Lung (tissue), 12 donors: ENCODE measurements around the gene TSC1. TPM values are rescaled to one million over a fixed set of nuclear protein-coding genes. Genes with fewer than 3 reads are reported as not detected.

Experiments used
- ATAC-seq: fragments of 200-7000 bp; cut with Tn5 transposase; one replicate; pipeline ENCODE4 v1.9.1; 2020; ENCODE audit warnings: moderate number of reproducible peaks; ENCODE audit not compliant: insufficient read depth, low FRiP score
- DNase-seq, 3 donors: peaks; one replicate each; pipeline ENCODE4 v3.0.0-alpha.2; 2013 to 2017
- H3K27ac ChIP-seq, 2 donors: one replicate each; pipeline ENCODE4 v1.5.1; 2013; ENCODE audit warnings: mild to moderate bottlenecking in 2 of 2, moderate library complexity in 2 of 2, control low read depth in 1 of 2, inconsistent platforms in 1 of 2, low read depth in 1 of 2, low read length in 1 of 2
- H3K27me3 ChIP-seq, 3 donors: one replicate each; pipeline ENCODE4 v1.5.1; 2013; ENCODE audit warnings: low read length in 2 of 3; ENCODE audit not compliant: control insufficient read depth in 3 of 3, insufficient read depth in 3 of 3
- H3K36me3 ChIP-seq, 4 donors: one replicate each; pipeline ENCODE4 v1.5.1; 2013; ENCODE audit warnings: low read length in 4 of 4, mild to moderate bottlenecking in 1 of 4, moderate library complexity in 1 of 4; ENCODE audit not compliant: control insufficient read depth in 4 of 4, insufficient read depth in 4 of 4
- H3K4me1 ChIP-seq, 5 donors: one replicate each; pipeline ENCODE4 v1.5.1; 2013; ENCODE audit warnings: low read length in 5 of 5, mild to moderate bottlenecking in 2 of 5, moderate library complexity in 1 of 5; ENCODE audit not compliant: control insufficient read depth in 5 of 5, insufficient read depth in 5 of 5
- H3K4me3 ChIP-seq: one replicate; pipeline ENCODE4 v1.5.1; 2013; ENCODE audit warnings: mild to moderate bottlenecking, control low read depth, moderate library complexity
- H3K9ac ChIP-seq, 2 donors: one replicate each; pipeline ENCODE4 v1.5.1; 2013; ENCODE audit warnings: low read length in 2 of 2, control low read depth in 1 of 2; ENCODE audit not compliant: insufficient read depth in 1 of 2
- H3K9me3 ChIP-seq, 4 donors: one replicate each; pipeline ENCODE4 v1.5.1; 2013; ENCODE audit warnings: low read length in 3 of 4, mild to moderate bottlenecking in 1 of 4, moderate library complexity in 1 of 4; ENCODE audit not compliant: control insufficient read depth in 4 of 4, insufficient read depth in 3 of 4
- CTCF ChIP-seq: IDR thresholded peaks from 2 replicates; pipeline ENCODE4 v1.5.1; 2012; ENCODE audit warnings: mild to moderate bottlenecking; ENCODE audit errors: control extremely low read depth, extremely low read depth
- WGBS, 2 donors: extraction: QIAGEN DNeasy Blood & Tissue Kit; methylation state at CpG; one replicate each; pipeline ENCODE4 v1.1.7; 2013; 5-methylcytosine and 5-hydroxymethylcytosine counted together
- polyA plus RNA-seq, 2 donors: library from polyadenylated mRNA; stranded (reverse); fragments of 200-250 nt; gene quantifications; one replicate each; pipeline ENCODE4 v1.2.1, GENCODE V29; 2013
- total RNA-seq, 2 donors: library from RNA; depleted of rRNA in 1 of 2; stranded (reverse); fragments of >200 nt in 1 of 2; gene quantifications; one replicate each; pipeline ENCODE4 v1.2.1, GENCODE V29; 2014 to 2021
- donor health status: control.
- donor health status: control.
- donor health status: Bipolar disorder and iron deficiency.
- donor health status: healthy.
- donor health status: DM: yes; HTN: yes; CAD: no.

Gene TSC1
- total and polyA plus RNA-seq, 4 donors, result 11.4 to 76.6 (median 33.5) TPM

- Histone ChIP-seq H3K9ac (no peak overlapping the region), H3K27me3 (peaks cover 2 to 5% (median 2%) of the 10 kb centered on the region in 3 donors), H3K36me3 (no peaks in the 10 kb centered on the region), H3K9me3 (no peaks in the 10 kb centered on the region), H3K27ac (no peak overlapping the region), H3K4me3 (no peak overlapping the region), H3K4me1 (no peaks in the 10 kb centered on the region)
- ATAC-seq, result no peak
- DNase-seq, result no peak
- TF ChIP-seq CTCF, result no peak
- 82 to 85% methylated on average over 8 of the region's 8 CpGs for WGBS, 2 donors
These were observed 41.1 kb upstream of the TSC1 start for GRCh38 chr9:132985489-132985888.

DNA sequence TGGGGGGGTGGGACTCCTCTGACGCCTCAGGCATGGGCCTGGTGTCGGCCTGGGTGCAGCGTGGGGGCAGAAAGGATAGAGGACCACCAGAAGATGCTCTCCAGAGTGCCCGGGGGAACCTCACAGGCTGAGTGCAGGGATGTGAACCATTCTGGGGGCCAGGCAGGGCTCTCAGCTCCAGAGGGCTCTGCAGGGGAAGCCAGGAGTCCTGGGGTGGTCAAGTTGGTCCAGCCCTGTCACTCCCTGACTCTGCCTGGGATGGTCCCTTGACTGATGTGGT, 40.6 kb upstream of the TSC1 start:
- Histone ChIP-seq H3K9me3 (no peaks in the 10 kb centered on the region), H3K4me1 (no peaks in the 10 kb centered on the region), H3K36me3 (no peaks in the 10 kb centered on the region), H3K4me3 (no peak overlapping the region), H3K27ac (no peak overlapping the region), H3K27me3 (peaks cover 3 to 6% (median 5%) of the 10 kb centered on the region in 3 donors), H3K9ac (no peak overlapping the region)
- DNase-seq, result no peak
- no peak for TF ChIP-seq CTCF
- 61 to 64% methylated on average over 4 of the region's 4 CpGs for WGBS, 2 donors
- ATAC-seq, result no peak

- Histone ChIP-seq H3K27ac (no peak overlapping the region), H3K36me3 (no peaks in the 10 kb centered on the region), H3K9me3 (no peaks in the 10 kb centered on the region), H3K27me3 (peaks cover 5 to 12% (median 6%) of the 10 kb centered on the region in 3 donors), H3K4me3 (no peak overlapping the region), H3K9ac (no peak overlapping the region), H3K4me1 (no peaks in the 10 kb centered on the region)
- TF ChIP-seq CTCF, result no peak
- DNase-seq (no peak), ATAC-seq (no peak)
- 36 to 51% methylated on average over 20 of the region's 20 CpGs for WGBS, 2 donors
These were observed 40.0 kb upstream of the TSC1 start for GRCh38 chr9:132984202-132985070.
